Type B pancreatic cell (in vitro differentiated cells): ENCODE results near the gene VWDE. TPM values are rescaled to one million over a fixed set of nuclear protein-coding genes. Genes with fewer than 3 reads are reported as not detected.

Experiments
- DNase-seq: peaks from one replicate; pipeline ENCODE4 v3.0.0; 2021; ENCODE audit warnings: mixed read lengths; ENCODE audit not compliant: unreplicated experiment; ENCODE audit errors: extremely low spot score
- H3K27ac Mint-ChIP-seq: 2 replicates; pipeline ENCODE4 v1.8.0; 2021; ENCODE audit warnings: mild to moderate bottlenecking, mixed read lengths
- H3K27me3 Mint-ChIP-seq: 2 replicates; pipeline ENCODE4 v1.8.0; 2021; ENCODE audit warnings: mixed read lengths
- H3K36me3 Mint-ChIP-seq: 2 replicates; pipeline ENCODE4 v1.8.0; 2021; ENCODE audit warnings: mixed read lengths
- H3K4me1 Mint-ChIP-seq: one replicate; pipeline ENCODE4 v1.8.0; 2021; ENCODE audit warnings: mixed read lengths; ENCODE audit not compliant: unreplicated experiment
- H3K4me3 Mint-ChIP-seq: 2 replicates; pipeline ENCODE4 v1.8.0; 2021; ENCODE audit warnings: mild to moderate bottlenecking, mixed read lengths
- H3K9me3 Mint-ChIP-seq: 2 replicates; pipeline ENCODE4 v1.8.0; 2021; ENCODE audit warnings: mixed read lengths
- total RNA-seq: library from RNA; stranded (reverse); gene quantifications from 2 replicates; pipeline ENCODE4 v1.2.1, GENCODE V29; 2021; ENCODE audit warnings: low replicate concordance
- TF ChIP-seq, protein P1 (sequence below): fragments of 200-600 bp; sonication (generic); conservative IDR thresholded peaks from 2 replicates; pipeline ENCODE4 v1.5.0; 2021; ENCODE audit warnings: antibody characterized with exemption, mild to moderate bottlenecking

The VWDE gene
- total RNA-seq, 1 donor from 2014 or later: 2.1 TPM

DNA sequence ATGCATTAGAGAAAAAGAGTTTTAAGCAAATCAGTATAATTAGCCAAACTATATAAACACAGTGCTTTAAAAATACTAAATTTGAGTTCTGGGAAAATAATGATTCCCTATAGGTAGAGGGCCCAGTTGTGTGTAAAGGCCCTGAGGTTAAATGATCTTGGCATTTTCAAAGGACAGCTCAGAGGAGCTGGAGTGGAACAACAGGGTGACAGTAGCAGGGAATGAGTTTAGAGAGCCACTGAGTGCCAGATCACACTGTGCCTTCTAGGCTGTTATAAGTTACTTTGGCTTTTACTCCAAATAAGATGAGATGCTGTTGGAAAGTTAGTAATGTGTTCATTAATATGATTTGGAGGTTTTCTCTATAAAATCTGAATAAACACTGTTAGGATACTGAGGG is 34.6 kb downstream of the VWDE start:
- no peak overlapping the region for H3K27ac Mint-ChIP-seq

DNA sequence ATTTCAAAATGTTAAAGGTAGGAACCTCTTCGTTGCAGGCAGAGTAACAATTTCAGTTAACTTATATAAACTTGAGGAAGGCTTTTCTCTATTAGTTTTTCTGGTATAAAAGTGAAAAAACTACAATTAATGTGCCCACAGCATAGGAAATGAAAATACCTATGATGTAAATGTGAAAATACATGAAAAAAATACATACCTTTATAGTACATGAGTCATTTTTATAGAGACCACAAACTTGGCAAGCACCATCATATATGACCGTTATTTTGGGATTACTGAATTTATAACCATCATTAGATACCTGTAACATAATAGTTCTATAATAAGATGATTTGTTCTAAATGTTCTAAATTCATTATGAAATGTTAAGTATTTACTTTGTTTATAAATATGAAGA is 42.7 kb downstream of the VWDE start:
- Mint-ChIP-seq H3K27me3 (no peaks in the 10 kb centered on the region), H3K36me3 (no peaks in the 10 kb centered on the region), H3K27ac (no peak overlapping the region), H3K4me1 (no peaks in the 10 kb centered on the region), H3K4me3 (no peak overlapping the region), H3K9me3 (no peaks in the 10 kb centered on the region)
- no peak for DNase-seq
- TF ChIP-seq, protein P1, sequence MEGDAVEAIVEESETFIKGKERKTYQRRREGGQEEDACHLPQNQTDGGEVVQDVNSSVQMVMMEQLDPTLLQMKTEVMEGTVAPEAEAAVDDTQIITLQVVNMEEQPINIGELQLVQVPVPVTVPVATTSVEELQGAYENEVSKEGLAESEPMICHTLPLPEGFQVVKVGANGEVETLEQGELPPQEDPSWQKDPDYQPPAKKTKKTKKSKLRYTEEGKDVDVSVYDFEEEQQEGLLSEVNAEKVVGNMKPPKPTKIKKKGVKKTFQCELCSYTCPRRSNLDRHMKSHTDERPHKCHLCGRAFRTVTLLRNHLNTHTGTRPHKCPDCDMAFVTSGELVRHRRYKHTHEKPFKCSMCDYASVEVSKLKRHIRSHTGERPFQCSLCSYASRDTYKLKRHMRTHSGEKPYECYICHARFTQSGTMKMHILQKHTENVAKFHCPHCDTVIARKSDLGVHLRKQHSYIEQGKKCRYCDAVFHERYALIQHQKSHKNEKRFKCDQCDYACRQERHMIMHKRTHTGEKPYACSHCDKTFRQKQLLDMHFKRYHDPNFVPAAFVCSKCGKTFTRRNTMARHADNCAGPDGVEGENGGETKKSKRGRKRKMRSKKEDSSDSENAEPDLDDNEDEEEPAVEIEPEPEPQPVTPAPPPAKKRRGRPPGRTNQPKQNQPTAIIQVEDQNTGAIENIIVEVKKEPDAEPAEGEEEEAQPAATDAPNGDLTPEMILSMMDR: no peak

More for the DNA sequence above, 34.6 kb downstream of the VWDE start:
- TF ChIP-seq, protein P1: no peak
- H3K4me3 Mint-ChIP-seq: no peak overlapping the region
- no peaks in the 10 kb centered on the region for H3K36me3 Mint-ChIP-seq
- no peaks in the 10 kb centered on the region for H3K27me3 Mint-ChIP-seq
- no peak for DNase-seq
- no peaks in the 10 kb centered on the region for H3K9me3 Mint-ChIP-seq
- no peaks in the 10 kb centered on the region for H3K4me1 Mint-ChIP-seq

DNA sequence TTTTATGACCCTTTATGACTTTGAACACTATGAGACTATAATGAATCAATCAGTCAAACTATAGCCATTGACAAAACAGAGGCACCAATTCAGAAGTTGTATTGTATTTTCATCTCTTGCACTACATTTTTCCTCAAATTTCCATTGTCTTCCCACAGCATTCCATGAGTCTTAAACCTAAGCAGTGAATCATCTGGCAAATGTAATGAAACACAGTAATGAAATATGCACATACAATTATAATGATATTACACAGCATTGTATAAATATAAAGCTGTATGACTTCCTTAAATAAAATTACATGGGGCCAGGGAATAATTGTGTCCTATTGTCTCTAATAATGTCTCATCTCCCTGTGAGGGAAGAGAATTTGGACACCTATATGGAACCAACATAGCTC is 45.0 kb downstream of the VWDE start:
- no peaks in the 10 kb centered on the region for H3K36me3 Mint-ChIP-seq
- TF ChIP-seq, protein P1: no peak
- no peaks in the 10 kb centered on the region for H3K9me3 Mint-ChIP-seq
- no peak overlapping the region for H3K4me3 Mint-ChIP-seq
- no peaks in the 10 kb centered on the region for H3K4me1 Mint-ChIP-seq
- no peak overlapping the region for H3K27ac Mint-ChIP-seq
- DNase-seq: no peak
- H3K27me3 Mint-ChIP-seq: no peaks in the 10 kb centered on the region

DNA sequence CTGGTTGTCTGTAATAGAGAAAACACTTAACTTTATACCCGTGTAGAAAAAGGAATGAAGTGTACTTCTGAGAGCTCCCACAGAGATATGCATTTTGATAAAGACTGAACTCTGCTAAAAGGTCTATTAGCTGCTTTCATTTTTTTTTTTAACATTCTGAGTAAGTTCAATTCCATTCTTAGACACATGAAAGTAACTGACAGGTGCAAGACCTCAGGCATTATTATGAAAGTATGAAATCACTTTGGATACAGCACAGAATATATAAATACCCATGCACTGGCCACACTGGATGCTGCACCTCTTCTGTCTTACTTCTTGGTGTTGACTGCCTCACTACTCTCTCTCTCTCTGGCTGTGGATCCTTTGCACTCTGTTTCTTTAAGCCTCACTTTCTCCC is 46.2 kb downstream of the VWDE start:
- Mint-ChIP-seq H3K27me3 (no peaks in the 10 kb centered on the region), H3K4me1 (no peaks in the 10 kb centered on the region), H3K36me3 (no peaks in the 10 kb centered on the region), H3K27ac (no peak overlapping the region), H3K4me3 (no peak overlapping the region), H3K9me3 (no peaks in the 10 kb centered on the region)
- TF ChIP-seq, protein P1: no peak
- DNase-seq: no peak

DNA sequence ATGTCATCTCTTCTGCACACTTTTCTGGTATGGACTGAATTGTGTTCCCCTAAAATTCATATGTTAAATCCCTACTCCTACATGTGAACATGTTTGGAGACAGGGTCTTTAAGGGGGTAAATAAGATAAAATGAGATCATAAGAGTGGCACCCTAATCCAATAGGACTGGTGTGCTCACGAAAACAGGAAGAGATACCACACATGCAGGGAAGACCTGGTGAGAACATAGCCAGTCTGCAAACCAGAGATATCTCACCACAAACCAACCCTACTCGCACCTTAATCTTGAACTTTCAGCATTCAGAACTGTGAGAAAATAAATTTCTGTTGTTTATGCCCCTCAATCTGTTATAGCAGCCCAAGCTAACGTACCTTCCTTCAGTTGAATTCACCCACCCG is 51.8 kb downstream of the VWDE start:
- no peaks in the 10 kb centered on the region for H3K4me1 Mint-ChIP-seq
- H3K9me3 Mint-ChIP-seq: no peaks in the 10 kb centered on the region
- TF ChIP-seq, protein P1: no peak
- H3K27ac Mint-ChIP-seq: no peak overlapping the region
- no peak for DNase-seq
- H3K27me3 Mint-ChIP-seq: no peaks in the 10 kb centered on the region
- H3K4me3 Mint-ChIP-seq: no peak overlapping the region
- H3K36me3 Mint-ChIP-seq: no peaks in the 10 kb centered on the region

DNA sequence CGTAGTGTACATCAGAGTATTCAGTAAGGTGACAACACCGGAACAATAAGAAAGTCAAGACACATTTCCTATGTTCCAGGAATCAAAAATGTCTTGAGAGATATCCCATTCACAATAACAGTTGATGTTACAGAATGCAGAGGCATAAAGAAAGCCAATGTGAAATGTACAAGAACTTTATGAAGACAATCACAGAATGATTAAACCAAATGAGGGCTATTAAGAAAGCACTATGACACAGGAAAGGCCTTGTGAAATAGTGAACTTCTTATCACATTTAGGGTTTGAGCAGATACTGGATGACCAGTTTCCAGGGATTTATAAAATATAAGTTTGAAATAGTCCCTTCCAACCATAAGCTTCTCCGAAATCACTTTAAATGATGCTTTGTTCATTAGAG is 52.7 kb downstream of the VWDE start:
- Mint-ChIP-seq H3K27ac (no peak overlapping the region), H3K9me3 (no peaks in the 10 kb centered on the region), H3K4me1 (no peaks in the 10 kb centered on the region), H3K27me3 (no peaks in the 10 kb centered on the region), H3K4me3 (no peak overlapping the region), H3K36me3 (no peaks in the 10 kb centered on the region)
- TF ChIP-seq, protein P1: no peak
- DNase-seq: no peak
